SK-N-SH (cell line): Measurements from ENCODE around the gene SPSB3.

ENCODE experiments used
- CHD2 ChIP-seq: fragments of 150-350 bp; IDR thresholded peaks from 2 replicates; pipeline ENCODE4 v1.6.1; 2018; ENCODE audit warnings: low read length; ENCODE audit not compliant: partially characterized antibody
- RAD21 ChIP-seq: IDR thresholded peaks from 2 replicates; pipeline ENCODE4 v1.6.1; 2012; ENCODE audit warnings: mild to moderate bottlenecking, low read length
- TF ChIP-seq, protein P1 (sequence below): IDR thresholded peaks from 2 replicates; pipeline ENCODE4 v1.6.1; 2012; ENCODE audit warnings: mild to moderate bottlenecking, low read depth, low read length, moderate library complexity
- TF ChIP-seq, protein P2 (sequence below): IDR thresholded peaks from 2 replicates; pipeline ENCODE4 v1.4.0; 2012; ENCODE audit warnings: low read depth

DNA sequence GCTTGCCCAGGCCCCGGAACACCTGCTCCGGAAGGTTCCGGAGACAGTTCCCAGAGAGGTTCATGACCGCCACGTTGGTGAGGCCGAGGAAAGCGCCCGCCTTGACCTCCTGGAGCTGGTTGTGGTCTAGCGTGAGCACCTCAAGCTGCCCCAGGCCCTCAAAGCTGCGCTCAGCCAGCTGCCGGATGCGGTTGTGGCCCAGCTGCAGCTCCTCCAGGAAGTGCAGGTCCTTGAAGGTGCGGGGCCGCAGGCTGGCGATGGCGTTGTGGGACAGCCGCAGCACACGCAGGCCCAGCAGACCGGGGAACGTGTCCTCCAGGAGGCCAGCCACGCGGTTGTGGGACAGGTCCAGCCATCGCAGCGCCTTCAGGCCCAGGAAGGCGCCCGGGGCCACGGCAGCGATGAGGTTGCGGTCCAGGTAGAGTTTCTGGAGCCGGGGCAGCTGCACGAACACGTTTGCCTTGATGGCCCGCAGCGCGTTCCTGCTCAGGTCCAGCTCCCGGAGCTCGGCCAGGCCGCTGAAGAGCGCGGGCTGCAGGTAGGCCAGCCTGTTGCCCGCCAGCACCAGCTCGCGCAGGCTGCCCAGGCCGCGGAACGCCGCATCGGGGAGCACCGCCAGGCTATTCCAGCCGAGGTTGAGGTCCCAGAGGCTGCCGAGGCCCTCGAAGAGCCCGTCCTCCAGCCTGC is 9.0 kb upstream of the SPSB3 start:
- TF ChIP-seq CHD2, result no peak
- TF ChIP-seq, protein P1, sequence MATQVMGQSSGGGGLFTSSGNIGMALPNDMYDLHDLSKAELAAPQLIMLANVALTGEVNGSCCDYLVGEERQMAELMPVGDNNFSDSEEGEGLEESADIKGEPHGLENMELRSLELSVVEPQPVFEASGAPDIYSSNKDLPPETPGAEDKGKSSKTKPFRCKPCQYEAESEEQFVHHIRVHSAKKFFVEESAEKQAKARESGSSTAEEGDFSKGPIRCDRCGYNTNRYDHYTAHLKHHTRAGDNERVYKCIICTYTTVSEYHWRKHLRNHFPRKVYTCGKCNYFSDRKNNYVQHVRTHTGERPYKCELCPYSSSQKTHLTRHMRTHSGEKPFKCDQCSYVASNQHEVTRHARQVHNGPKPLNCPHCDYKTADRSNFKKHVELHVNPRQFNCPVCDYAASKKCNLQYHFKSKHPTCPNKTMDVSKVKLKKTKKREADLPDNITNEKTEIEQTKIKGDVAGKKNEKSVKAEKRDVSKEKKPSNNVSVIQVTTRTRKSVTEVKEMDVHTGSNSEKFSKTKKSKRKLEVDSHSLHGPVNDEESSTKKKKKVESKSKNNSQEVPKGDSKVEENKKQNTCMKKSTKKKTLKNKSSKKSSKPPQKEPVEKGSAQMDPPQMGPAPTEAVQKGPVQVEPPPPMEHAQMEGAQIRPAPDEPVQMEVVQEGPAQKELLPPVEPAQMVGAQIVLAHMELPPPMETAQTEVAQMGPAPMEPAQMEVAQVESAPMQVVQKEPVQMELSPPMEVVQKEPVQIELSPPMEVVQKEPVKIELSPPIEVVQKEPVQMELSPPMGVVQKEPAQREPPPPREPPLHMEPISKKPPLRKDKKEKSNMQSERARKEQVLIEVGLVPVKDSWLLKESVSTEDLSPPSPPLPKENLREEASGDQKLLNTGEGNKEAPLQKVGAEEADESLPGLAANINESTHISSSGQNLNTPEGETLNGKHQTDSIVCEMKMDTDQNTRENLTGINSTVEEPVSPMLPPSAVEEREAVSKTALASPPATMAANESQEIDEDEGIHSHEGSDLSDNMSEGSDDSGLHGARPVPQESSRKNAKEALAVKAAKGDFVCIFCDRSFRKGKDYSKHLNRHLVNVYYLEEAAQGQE, result no peak
- TF ChIP-seq, protein P2, sequence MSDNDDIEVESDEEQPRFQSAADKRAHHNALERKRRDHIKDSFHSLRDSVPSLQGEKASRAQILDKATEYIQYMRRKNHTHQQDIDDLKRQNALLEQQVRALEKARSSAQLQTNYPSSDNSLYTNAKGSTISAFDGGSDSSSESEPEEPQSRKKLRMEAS, result no peak
- TF ChIP-seq RAD21, result no peak
